Activated CD4-positive, CD25-positive, alpha-beta regulatory T cell treated with anti-CD3 and anti-CD28 coated beads, Interleukin-2, amount 50 U/mL, for 72 hours (primary cell): ENCODE data around the gene PAFAH1B2.
"Not testable (repeated sequence)": the region's sequence is repeated elsewhere in the genome, so short reads cannot be mapped to it uniquely, and the experiment has no call there.

Experiments used
- DNase-seq: peaks from one replicate; pipeline ENCODE4 v3.0.0; 2021

The PAFAH1B2 gene

DNA sequence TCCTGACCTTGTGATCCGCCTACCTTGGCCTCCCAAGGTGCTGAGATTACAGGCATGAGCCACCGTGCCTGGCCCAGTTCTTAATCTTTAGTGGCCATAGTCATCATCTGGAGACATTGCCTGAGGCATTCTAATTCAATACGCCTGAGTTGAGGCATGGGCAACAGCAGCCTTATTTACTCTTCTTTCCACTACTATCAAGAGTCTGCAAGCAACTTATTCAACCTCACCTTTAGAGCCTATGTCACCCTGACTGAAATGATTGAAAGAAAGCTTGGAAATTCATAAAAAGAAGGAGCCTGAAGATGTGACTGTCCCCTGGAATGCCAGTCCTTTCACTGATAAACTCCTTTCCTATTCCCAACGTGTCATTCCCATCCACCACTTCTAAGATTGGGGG is 15.8 kb upstream of the PAFAH1B2 start:
- no peak for DNase-seq

DNA sequence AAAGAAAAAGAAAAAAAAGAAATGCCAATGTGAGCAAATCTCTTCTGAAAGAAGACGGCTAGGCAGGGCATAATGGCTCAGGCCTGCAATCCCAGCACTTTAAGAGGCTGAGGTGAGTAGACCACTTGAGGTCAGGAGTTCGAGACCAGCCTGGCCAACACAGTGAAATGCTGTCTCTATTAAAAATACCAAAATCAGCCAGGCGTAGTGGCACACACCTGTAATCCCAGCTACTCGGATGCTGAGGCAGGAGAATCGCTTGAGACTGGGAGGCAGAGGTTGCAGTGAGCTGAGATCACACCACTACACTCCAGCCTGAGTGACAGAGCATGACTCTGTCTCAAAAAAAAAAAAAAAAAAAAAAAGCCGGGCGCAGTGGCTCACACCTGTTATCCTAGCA is 13.7 kb upstream of the PAFAH1B2 start:
- not testable (repeated sequence) for DNase-seq

- no peak for DNase-seq
Observed at GRCh38 chr11:117130879-117131278, 13.2 kb upstream of the PAFAH1B2 start.

DNA sequence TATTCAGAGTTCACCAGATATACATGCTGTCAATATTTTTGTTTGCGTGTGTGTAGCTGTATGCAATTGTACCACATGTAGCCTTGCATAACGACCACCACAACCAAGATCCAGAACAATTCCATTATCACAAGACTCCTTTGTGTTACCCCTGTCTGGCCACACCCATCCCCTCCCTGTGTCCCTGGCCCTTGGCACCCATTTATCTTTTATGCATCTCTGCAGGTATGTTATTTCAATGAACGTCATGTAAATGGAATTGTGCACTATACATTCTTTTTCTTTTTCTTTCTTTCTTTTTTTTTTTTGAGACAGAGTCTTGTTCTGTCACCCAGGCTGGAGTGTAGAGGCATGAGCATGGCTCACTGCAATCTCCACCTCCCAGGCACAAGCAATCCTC is 9.7 kb upstream of the PAFAH1B2 start:
- DNase-seq = no peak

DNA sequence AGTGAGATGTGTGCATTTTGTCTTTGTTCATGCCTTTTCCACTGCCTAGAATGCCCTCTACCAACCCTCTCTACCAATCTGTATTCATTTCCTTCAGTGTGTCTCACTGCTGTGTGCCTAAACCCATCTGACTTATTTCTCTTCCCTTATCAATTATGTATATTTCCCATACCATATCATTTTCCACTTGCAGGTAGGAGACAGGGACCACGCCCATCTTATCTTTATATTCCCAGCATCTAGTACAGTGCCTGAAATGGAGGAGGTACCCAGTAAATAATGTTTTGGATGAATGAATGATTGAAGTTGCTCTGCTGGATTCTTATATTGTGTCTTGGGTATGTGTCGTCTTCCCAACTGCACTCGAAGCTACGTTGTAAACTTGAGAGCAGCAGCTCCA is 9.1 kb upstream of the PAFAH1B2 start:
- DNase-seq = not testable (repeated sequence)

DNA sequence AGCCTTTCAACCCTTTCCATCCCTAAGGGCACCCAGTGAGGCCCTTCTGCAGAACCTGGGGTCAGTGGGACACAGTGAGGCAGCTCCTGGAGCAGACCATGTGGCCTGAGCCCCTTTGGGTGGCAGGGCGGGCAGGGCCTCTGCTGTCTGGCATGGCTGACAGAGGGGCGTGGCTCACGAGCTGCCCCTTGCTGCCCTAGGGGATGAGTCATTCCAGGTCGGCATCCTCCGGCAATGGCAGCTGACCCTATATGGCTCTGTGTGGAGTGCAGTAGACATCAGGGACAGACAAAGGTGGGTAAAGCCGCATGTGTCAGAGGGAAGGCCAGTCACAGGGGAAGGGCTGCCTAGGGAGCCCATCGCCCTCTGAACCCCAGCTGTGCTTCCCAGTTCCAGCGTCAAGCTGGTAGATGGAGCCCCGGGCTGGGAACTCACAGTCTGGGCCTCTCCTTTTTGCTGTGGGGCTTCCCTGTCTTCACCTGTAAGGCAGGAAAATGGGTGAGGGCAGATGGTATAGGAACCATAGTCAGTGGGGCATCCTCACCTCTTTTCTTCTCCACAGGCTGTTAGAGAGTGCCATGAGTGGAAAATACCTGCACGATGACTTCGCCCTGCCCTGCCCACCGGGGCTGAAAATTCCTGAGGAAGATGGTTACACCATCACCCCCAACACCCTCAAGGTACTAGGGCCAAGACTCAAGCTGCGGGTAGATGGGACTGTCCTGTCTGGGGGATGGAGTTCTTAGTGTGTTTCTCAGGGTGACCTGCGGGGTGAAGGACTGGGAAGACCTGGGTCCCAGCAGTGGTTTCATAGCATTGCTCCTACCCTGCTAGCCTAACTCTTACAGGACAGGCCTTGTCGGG is 6.6 kb upstream of the PAFAH1B2 start:
- DNase-seq = not testable (repeated sequence)

DNA sequence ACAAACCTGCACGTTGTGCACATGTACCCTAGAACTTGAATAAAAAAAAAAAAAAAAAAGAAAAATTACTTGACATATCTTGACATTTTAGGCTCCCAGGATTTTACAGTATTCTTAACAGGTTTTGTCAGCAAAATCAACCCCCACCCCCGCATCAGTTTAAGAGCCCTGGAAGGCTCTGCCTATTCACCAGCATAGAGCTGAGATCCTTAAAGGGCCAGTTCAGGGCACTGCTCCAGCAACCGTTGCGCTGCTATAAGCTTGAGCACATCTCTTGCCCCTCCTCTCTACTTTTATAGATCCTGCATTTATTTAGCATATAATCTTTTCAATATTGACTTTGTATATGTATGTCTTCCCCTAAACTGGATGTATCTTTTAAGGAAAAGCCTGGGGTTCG is 697 bp upstream of the PAFAH1B2 start:
- no peak for DNase-seq

DNA sequence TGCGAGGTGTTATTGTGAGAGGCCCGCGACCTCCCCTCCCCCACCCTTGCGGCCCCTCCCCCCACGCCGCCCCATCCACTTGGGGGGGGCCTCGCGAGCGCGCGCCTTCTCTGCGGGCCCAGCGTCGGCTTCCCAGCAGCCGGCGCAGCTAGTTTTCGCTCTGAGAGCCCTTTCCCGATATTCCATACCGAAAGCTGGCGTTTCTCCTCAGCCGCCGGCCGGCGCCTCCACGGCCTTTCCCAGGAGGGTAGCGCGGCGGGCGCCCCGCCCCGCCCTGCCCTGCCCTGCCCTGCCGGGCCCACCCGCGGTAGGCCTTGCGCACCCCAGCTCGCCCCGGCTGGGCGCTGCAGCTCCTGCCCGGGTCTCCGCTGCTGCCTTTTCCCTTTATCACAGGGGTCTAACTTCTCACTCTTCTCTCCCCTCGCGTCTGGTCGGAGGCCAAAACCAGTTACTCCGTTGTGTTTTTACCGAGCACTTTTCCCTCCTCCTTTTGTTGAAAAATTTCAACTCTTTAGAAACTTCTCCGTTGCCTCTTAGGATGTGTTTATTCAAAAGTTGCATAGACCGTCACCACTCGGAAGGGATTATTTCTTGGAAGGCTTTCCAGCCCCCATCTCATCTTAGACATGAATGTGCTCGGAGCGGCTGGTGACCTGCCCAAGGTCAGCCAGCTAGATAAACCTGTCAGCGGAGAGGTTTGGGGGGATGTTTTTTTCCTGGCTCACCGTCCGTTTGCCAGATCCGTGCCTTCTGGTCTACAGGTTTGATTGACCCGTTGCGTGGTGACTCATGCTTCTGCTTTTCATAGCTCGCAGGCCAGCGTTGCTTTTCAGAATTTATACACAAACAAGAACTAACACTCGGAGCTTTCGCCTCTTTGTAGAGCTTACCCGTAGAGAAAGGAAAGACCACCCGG is 648 bp downstream of the PAFAH1B2 start:
- peak; percentile 43 for DNase-seq

DNA sequence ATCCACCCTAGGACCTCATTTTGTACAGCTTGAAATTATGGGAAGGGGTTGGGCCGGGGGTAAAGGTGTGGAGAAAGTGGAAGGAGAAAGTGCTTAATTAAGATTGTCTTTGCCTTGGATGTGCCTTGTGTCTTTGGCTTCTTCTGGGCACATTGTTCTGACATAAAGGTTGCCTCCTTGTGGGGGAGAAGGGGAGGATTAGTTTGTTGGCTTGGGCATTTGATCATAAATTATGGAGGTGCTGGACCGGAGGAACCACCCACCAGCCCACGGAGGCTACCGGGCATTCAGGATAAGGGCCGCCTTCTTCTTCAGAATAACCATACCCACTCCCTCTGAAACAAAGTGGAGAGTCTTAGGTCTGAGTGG is 1.3 kb downstream of the PAFAH1B2 start:
- DNase-seq = no peak

DNA sequence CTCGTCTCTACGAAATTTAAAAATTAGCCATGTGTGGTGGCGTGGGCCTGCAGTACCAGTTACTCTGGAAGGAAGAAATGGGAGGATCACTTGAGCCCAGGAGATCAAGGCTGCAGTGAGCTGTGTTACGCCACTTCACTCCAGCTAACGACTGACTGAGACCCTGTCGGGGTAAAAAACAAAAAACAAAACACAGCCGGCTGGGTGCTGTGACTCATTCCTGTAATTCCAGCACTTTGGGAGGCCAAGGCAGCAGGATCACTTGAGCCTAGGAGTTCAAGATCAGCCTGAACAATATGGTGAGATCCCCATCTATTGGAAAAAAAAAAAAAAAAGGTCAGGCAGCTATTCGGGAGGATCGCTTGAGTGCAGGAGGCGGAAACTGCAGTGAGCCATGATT is 2.4 kb downstream of the PAFAH1B2 start:
- no peak for DNase-seq

DNA sequence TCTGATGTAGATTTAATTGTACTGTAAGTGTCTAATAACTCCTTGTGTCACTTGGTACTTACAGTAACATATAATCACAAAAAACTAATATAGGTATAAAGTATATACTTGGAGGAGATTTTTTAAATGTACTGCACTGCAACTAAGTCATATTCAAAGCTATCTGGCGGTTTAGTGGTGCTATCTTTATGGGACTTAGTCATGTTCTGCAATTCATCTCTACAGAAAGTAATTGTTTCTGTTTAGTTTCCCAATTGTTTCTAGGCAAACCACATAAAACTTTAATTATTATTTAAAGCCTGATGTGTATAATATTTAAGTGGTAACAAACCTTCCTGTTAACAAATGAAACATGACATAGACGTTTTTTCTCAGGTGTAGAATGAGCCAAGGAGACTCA is 8.0 kb downstream of the PAFAH1B2 start:
- DNase-seq = no peak

- DNase-seq = no peak
Observed at GRCh38 chr11:117154468-117154867, 10.4 kb downstream of the PAFAH1B2 start.

- DNase-seq = no peak
Observed at GRCh38 chr11:117157507-117157906, 13.4 kb downstream of the PAFAH1B2 start.

- no peak for DNase-seq
Observed at GRCh38 chr11:117159892-117160291, 15.8 kb downstream of the PAFAH1B2 start.

- no peak for DNase-seq
Observed at GRCh38 chr11:117160826-117161225, 16.7 kb downstream of the PAFAH1B2 start.

GRCh38 chr11:117166491-117166890 is 22.4 kb downstream of the PAFAH1B2 start:
- DNase-seq = no peak

DNA sequence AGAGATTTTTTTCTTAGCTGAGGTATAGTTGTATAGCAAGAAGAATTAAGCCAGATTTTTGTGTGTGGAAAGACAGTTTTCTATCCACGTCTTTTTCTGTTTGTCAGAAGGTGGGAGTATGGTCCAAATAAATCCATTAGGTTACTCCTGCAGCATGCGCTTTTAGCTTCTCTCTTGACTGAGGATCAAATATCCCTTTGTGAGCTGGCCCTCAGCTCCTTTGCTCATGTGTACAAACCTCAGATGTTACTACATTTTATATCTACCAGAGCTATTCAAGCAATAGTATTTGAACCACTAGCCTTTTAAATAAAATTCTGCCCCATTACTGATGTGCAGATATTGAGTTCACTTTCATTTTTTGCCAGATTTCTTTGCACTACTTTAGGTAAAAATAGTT is 25.6 kb downstream of the PAFAH1B2 start:
- no peak for DNase-seq

GRCh38 chr11:117170210-117170609 is 26.1 kb downstream of the PAFAH1B2 start:
- no peak for DNase-seq

- DNase-seq = no peak
Observed at GRCh38 chr11:117171007-117171403, 26.9 kb downstream of the PAFAH1B2 start.

- no peak for DNase-seq
Observed at GRCh38 chr11:117171404-117172061, 27.4 kb downstream of the PAFAH1B2 start.

DNA sequence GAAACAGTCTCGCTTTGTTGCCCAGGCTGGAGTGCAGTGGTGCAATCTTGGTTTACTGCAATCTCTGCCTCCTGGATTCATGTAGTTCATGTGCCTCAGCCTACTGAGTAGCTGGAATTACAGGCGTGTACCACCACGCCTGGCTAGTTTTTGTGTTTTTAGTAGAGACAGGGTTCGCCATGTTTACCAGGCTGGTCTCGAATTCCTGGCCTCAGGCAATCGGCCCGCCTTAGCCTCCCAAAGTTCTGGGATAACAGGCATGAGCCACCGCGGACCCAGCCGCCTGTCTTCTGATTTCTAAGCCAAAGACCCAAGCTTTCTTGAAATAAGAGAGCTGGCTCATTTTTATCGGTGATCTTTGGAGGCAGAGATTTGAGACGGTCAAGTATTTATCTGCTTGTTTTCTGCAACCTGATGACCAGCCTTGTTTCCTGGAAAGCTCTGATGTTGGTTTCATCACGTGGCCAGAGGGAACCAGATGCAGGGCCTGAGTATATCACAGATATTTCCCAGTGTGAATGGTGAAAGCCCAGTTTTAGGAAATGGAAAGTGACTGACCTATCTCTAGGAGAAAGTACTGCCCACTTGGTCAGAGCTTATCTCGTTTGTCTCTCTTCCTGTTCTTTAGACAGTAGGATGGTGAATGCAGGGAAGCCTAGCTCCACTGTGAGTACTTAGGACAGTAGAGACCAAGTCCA is 28.8 kb downstream of the PAFAH1B2 start:
- DNase-seq = no peak

DNA sequence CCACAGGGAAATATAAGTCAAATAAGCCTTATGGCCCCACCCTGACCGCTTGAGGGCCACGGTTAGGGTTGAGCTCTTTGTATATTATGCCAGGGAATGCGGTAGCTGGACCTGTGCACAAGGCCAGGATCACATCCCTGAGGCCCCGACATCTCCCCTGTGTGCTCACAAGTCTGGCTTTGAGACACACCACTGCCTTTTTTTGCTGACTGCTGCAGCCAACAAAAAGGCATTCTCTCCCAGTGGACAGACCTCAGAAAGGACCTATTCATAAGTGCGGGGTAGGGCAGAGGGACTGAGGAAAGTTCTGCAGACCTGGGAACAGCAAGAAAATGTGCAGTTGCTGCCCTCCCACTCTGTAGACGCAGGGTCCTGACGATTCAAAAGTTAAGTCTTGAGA is 31.0 kb downstream of the PAFAH1B2 start:
- no peak for DNase-seq

DNA sequence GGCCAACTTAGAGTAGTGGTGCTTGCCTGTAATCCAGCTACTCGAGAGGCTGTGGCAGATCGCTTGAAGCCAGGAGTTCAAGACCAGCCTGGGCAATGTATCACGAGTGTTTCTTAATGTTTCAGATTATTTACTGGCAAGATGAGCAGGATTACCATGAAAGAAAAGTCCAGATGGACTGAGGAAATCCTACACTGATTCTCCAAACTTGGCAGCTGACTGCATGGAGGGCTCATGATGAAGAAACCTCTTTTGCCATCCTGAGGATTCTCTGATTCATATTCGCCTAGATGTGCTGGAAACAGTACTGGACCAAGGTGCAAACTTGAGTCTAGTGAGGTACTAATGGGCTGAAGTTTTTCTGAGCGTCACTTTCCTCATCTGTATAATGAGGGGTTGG is 31.7 kb downstream of the PAFAH1B2 start:
- no peak for DNase-seq
